Tibial nerve (tissue), 4 donors: ENCODE data around the gene DPP3.

Experiments used
- EP300 ChIP-seq, 2 donors: sonication (generic); formaldehyde crosslinking; IDR thresholded peaks; one replicate each; pipeline ENCODE4 v1.6.1; 2017; ENCODE audit warnings: antibody characterized with exemption in 2 of 2, mild to moderate bottlenecking in 1 of 2
- POLR2A ChIP-seq, 2 donors: fragments of 450-650 bp; IDR thresholded peaks; one replicate each; pipeline ENCODE4 v1.6.1; 2017; ENCODE audit warnings: antibody characterized with exemption in 2 of 2, mild to moderate bottlenecking in 2 of 2, moderate library complexity in 2 of 2
- TF ChIP-seq, protein P1 (sequence below), 5 experiments: fragments of 200-600 bp in 3 of 5; fragments of 450-650 bp in 2 of 5; sonication (generic) in 3 of 5; IDR thresholded peaks; one replicate each; pipeline ENCODE4 v1.5.1; 2016 to 2019; ENCODE audit warnings: antibody characterized with exemption in 5 of 5, mild to moderate bottlenecking in 3 of 5, moderate library complexity in 2 of 5

DNA sequence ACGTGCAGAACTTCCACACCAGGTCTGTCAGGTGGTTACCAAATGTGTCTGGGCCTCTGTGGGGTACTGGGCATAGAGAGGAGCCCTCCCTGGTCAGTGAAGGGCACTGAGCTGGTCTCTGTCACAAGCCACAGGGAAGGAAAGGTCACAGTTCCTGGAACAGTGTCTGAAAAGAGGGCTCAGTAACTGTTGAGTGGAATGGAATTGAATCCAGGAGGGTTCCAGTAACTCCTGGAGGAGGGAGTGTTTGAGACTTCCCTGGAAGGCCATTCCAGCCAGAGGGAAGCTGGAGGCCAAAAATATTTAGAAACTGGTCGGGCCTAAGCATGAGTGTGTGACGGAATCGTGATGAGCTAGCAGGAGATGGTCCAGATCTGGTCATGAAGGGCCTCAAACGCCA, 74.4 kb downstream of the DPP3 start:
- no peak for TF ChIP-seq POLR2A (IDR thresholded peaks at IDR 0.05)
- TF ChIP-seq, protein P1, sequence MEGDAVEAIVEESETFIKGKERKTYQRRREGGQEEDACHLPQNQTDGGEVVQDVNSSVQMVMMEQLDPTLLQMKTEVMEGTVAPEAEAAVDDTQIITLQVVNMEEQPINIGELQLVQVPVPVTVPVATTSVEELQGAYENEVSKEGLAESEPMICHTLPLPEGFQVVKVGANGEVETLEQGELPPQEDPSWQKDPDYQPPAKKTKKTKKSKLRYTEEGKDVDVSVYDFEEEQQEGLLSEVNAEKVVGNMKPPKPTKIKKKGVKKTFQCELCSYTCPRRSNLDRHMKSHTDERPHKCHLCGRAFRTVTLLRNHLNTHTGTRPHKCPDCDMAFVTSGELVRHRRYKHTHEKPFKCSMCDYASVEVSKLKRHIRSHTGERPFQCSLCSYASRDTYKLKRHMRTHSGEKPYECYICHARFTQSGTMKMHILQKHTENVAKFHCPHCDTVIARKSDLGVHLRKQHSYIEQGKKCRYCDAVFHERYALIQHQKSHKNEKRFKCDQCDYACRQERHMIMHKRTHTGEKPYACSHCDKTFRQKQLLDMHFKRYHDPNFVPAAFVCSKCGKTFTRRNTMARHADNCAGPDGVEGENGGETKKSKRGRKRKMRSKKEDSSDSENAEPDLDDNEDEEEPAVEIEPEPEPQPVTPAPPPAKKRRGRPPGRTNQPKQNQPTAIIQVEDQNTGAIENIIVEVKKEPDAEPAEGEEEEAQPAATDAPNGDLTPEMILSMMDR (IDR thresholded peaks at IDR 0.05): no peak
- no peak for TF ChIP-seq EP300 (IDR thresholded peaks at IDR 0.05)
